Measurements from ENCODE around the gene USP14. TPM values are rescaled to one million over a fixed set of nuclear protein-coding genes. Genes with fewer than 3 reads are reported as not detected.

Gene USP14
- total RNA-seq, 1 experiment from 2014 or later = 72.4 TPM

- Mint-ChIP-seq H3K9me3 (no peaks in the 10 kb centered on the region), H3K4me1 (no peaks in the 10 kb centered on the region), H3K27ac (no peak overlapping the region), H3K27me3 (ENCODE audit: low read depth) (no peaks in the 10 kb centered on the region), H3K4me3 (no peak overlapping the region), H3K36me3 (peaks cover 59% of the 10 kb centered on the region)
- ChIA-PET POLR2A (interaction anchor here (1.1 kb wide), 1 partner anchor 46 kb away, joined by 4 read pairs; no protein-coding TSS in a partner anchor), CTCF (no interaction called here)
- TF ChIP-seq CTCF (IDR thresholded peaks at IDR 0.05) (no peak), ZNF512 (CRISPR knock-in tag; IDR thresholded peaks at IDR 0.05; ENCODE audit: borderline replicate concordance) (no peak), FOXJ3 (CRISPR knock-in tag; IDR thresholded peaks at IDR 0.05; ENCODE audit: borderline replicate concordance) (no peak), USF1 (CRISPR knock-in tag; IDR thresholded peaks at IDR 0.05) (no peak), FOXP1 (CRISPR knock-in tag; IDR thresholded peaks at IDR 0.05; ENCODE audit: borderline replicate concordance) (no peak), ZBTB21 (CRISPR knock-in tag; IDR thresholded peaks at IDR 0.05; ENCODE audit: borderline replicate concordance) (no peak), ZNF396 (CRISPR knock-in tag; IDR thresholded peaks at IDR 0.05; ENCODE audit: borderline replicate concordance) (no peak), ZNF532 (CRISPR knock-in tag; IDR thresholded peaks at IDR 0.05; ENCODE audit: borderline replicate concordance) (no peak)
- TF ChIP-seq, protein P1, sequence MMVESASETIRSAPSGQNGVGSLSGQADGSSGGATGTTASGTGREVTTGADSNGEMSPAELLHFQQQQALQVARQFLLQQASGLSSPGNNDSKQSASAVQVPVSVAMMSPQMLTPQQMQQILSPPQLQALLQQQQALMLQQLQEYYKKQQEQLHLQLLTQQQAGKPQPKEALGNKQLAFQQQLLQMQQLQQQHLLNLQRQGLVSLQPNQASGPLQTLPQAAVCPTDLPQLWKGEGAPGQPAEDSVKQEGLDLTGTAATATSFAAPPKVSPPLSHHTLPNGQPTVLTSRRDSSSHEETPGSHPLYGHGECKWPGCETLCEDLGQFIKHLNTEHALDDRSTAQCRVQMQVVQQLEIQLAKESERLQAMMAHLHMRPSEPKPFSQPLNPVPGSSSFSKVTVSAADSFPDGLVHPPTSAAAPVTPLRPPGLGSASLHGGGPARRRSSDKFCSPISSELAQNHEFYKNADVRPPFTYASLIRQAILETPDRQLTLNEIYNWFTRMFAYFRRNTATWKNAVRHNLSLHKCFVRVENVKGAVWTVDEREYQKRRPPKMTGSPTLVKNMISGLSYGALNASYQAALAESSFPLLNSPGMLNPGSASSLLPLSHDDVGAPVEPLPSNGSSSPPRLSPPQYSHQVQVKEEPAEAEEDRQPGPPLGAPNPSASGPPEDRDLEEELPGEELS (CRISPR knock-in tag; IDR thresholded peaks at IDR 0.05) = no peak
- DNase-seq (ENCODE audit: low spot score) = no peak
- ATAC-seq = no peak
Measured at GRCh38 chr18:260547-260946, 102.2 kb downstream of the USP14 start.

DNA sequence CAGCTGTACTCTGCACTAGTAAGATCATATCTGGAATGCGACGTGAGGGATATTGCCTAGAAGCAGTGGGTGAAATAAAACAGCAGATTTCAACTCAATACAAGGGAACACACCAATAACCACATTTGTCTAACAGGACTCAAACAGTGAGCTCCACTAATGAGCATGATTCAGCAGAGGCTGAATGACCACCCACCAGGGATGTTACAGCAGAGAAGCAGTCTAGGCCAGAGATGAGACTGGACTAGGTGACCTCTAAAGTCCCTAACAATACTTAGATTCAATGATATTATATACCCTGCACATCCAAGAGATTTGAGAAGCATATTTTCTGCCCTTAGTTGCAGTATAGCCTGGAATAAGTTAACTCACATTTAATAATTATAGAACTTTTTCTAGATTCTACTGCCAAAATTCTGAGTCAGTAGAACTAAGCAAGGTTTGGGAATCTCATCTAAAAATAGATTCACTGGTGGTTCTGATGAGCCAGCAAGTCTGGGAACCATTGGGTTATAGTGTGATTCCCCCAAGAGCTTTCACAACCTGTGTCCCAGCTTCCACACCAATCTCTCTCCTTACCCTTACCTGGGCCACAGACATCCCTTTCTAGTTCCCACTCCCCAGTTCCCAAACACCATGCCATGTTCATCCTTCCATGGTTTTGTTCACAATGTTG lies 103.2 kb downstream of the USP14 start:
- CTCF ChIA-PET = no interaction called here
- Mint-ChIP-seq H3K4me3 (no peak overlapping the region), H3K9me3 (no peaks in the 10 kb centered on the region), H3K27me3 (ENCODE audit: low read depth) (no peaks in the 10 kb centered on the region), H3K36me3 (peaks cover 52% of the 10 kb centered on the region), H3K27ac (peak overlapping the region; percentile 37; the same call in 1 of the 2 replicates), H3K4me1 (no peaks in the 10 kb centered on the region)
- POLR2A ChIA-PET = interaction anchor here (1.1 kb wide), 1 partner anchor 47 kb away, joined by 4 read pairs; no protein-coding TSS in a partner anchor
- no peak for ATAC-seq
- no peak for DNase-seq (ENCODE audit: low spot score)
- TF ChIP-seq, protein P2, sequence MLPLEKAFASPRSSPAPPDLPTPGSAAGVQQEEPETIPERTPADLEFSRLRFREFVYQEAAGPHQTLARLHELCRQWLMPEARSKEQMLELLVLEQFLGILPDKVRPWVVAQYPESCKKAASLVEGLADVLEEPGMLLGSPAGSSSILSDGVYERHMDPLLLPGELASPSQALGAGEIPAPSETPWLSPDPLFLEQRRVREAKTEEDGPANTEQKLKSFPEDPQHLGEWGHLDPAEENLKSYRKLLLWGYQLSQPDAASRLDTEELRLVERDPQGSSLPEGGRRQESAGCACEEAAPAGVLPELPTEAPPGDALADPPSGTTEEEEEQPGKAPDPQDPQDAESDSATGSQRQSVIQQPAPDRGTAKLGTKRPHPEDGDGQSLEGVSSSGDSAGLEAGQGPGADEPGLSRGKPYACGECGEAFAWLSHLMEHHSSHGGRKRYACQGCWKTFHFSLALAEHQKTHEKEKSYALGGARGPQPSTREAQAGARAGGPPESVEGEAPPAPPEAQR (CRISPR knock-in tag; IDR thresholded peaks at IDR 0.05) = no peak
- TF ChIP-seq RORB (CRISPR knock-in tag; IDR thresholded peaks at IDR 0.05) = no peak
- TF ChIP-seq, protein P1 (CRISPR knock-in tag; IDR thresholded peaks at IDR 0.05) = no peak
- TF ChIP-seq SOX15 (CRISPR knock-in tag; IDR thresholded peaks at IDR 0.05) = no peak
- no peak for TF ChIP-seq ZNF425 (CRISPR knock-in tag; conservative IDR thresholded peaks at IDR 0.05)
- no peak for TF ChIP-seq ZNF317 (CRISPR knock-in tag; IDR thresholded peaks at IDR 0.05; ENCODE audit: borderline replicate concordance, low read depth)
- TF ChIP-seq FOXK1 (CRISPR knock-in tag; IDR thresholded peaks at IDR 0.05) = no peak

Data from WTC11 (cell line).